GM23248 (cell line): ENCODE results near the gene DDAH1. TPM values are rescaled to one million over a fixed set of nuclear protein-coding genes. Genes with fewer than 3 reads are reported as not detected.

Experiments
- DNase-seq: peaks from one replicate; pipeline ENCODE4 v3.0.0-alpha.2; 2015
- H2AFZ ChIP-seq: fragments of 200-600 bp; sonication (generic); 2 replicates; pipeline ENCODE4 v1.6.1; 2016; ENCODE audit warnings: antibody characterized with exemption
- H3F3A ChIP-seq: fragments of 200-600 bp; sonication (generic); 2 replicates; pipeline ENCODE4 v1.6.1; 2016; ENCODE audit warnings: mild to moderate bottlenecking, antibody characterized with exemption, mixed run types; ENCODE audit not compliant: insufficient read depth
- H3K27ac ChIP-seq: fragments of 200-600 bp; sonication (generic); 2 replicates; pipeline ENCODE4 v1.5.1; 2016; ENCODE audit warnings: mild to moderate bottlenecking
- H3K27me3 ChIP-seq: fragments of 200-600 bp; sonication (generic); replicated peaks from 2 replicates; pipeline ENCODE4 v1.6.1; 2016; ENCODE audit warnings: mild to moderate bottlenecking; ENCODE audit not compliant: insufficient read depth
- H3K36me3 ChIP-seq: fragments of 200-600 bp; sonication (generic); 2 replicates; pipeline ENCODE4 v1.6.1; 2016; ENCODE audit warnings: low read depth, mild to moderate bottlenecking
- H3K4me1 ChIP-seq: fragments of 200-600 bp; sonication (generic); 2 replicates; pipeline ENCODE4 v1.6.1; 2016; ENCODE audit warnings: mild to moderate bottlenecking; ENCODE audit not compliant: insufficient read depth
- H3K4me2 ChIP-seq: fragments of 200-600 bp; sonication (generic); one replicate; pipeline ENCODE4 v1.6.1; 2016; ENCODE audit warnings: mild to moderate bottlenecking; ENCODE audit not compliant: unreplicated experiment
- H3K4me3 ChIP-seq: fragments of 200-600 bp; sonication (generic); 2 replicates; pipeline ENCODE4 v1.5.1; 2016; ENCODE audit warnings: mild to moderate bottlenecking
- H3K79me2 ChIP-seq: fragments of 200-600 bp; sonication (generic); 2 replicates; pipeline ENCODE4 v1.6.1; 2016; ENCODE audit warnings: mild to moderate bottlenecking; ENCODE audit not compliant: insufficient read depth
- H3K9ac ChIP-seq: fragments of 200-600 bp; sonication (generic); 2 replicates; pipeline ENCODE4 v1.6.1; 2016; ENCODE audit warnings: mild to moderate bottlenecking
- H3K9me2 ChIP-seq: fragments of 200-600 bp; sonication (generic); 2 replicates; pipeline ENCODE4 v1.6.1; 2016; ENCODE audit warnings: mixed run types, mild to moderate bottlenecking, moderate library complexity; ENCODE audit not compliant: insufficient read depth
- H3K9me3 ChIP-seq: fragments of 200-600 bp; sonication (generic); one replicate; pipeline ENCODE4 v1.6.1; 2017; ENCODE audit warnings: low read depth
- H4K20me1 ChIP-seq: fragments of 200-600 bp; sonication (generic); 2 replicates; pipeline ENCODE4 v1.6.0; 2016; ENCODE audit not compliant: insufficient read depth
- EZH2 ChIP-seq: fragments of 200-600 bp; sonication (generic); IDR thresholded peaks from 2 replicates; pipeline ENCODE4 v1.6.1; 2018; ENCODE audit warnings: antibody characterized with exemption, mild to moderate bottlenecking; ENCODE audit not compliant: insufficient read depth, poor library complexity, severe bottlenecking
- EZH2phosphoT487 ChIP-seq: fragments of 200-600 bp; sonication (generic); IDR thresholded peaks from 2 replicates; pipeline ENCODE4 v1.6.1; 2018; ENCODE audit warnings: antibody characterized with exemption, moderate library complexity, mild to moderate bottlenecking, low read depth; ENCODE audit not compliant: insufficient read depth
- WGBS, 2 experiments: methylation state at CpG; one replicate each; pipeline ENCODE4 v1.1.6; 2015 to 2017; ENCODE audit warnings: low lambda C conversion rate in 2 of 2, low coverage in 1 of 2; ENCODE audit errors: missing lambda C conversion rate in 2 of 2; 5-methylcytosine and 5-hydroxymethylcytosine counted together
- in situ Hi-C: fragments of 300-500 bp; cut with MboI; formaldehyde crosslinking; loops from 2 replicates; pipeline ENCODE4 v1.15.0; 2020
- polyA plus RNA-seq: library from polyadenylated mRNA; unstranded; fragments of >200 nt; fragmentation: Nextera tagmentation; extraction: Ambion mirVana; gene quantifications from 2 replicates; pipeline ENCODE4 v1.2.1, GENCODE V29; 2016
- total RNA-seq: library from RNA; depleted of rRNA; stranded (reverse); fragments of >200 nt; shearing (Covaris generic); gene quantifications from 2 replicates; pipeline ENCODE4 v1.2.3, GENCODE V29; 2014

The DDAH1 gene
- total and polyA plus RNA-seq, 2 experiments from 2014 or later, result 168 to 238 TPM

- Histone ChIP-seq H2AFZ (no peak overlapping the region; the same call in 1 of the 2 replicates), H3K4me3 (peak overlapping the region; percentile 0; the same call in 1 of the 2 replicates), H3K4me2 (peak overlapping the region; percentile 82), H3K9me3 (no peaks in the 10 kb centered on the region), H3K4me1 (peaks cover 54% of the 10 kb centered on the region), H3K27me3 (no peaks in the 10 kb centered on the region), H3K9ac (peak overlapping the region; percentile 78), H3K9me2 (no peaks in the 10 kb centered on the region), H3K27ac (peak overlapping the region; percentile 96), H3K79me2 (peaks cover 91% of the 10 kb centered on the region), H3K36me3 (peaks cover 7% of the 10 kb centered on the region), H3F3A (peaks cover 63% of the 10 kb centered on the region), H4K20me1 (no peaks in the 10 kb centered on the region)
- peak; percentile 33 for DNase-seq
- 26 to 28% methylated on average over 1 of the region's 1 CpG for WGBS, 2 experiments
- TF ChIP-seq EZH2, result no peak
- no peak for TF ChIP-seq EZH2phosphoT487
- in situ Hi-C loops, result no loop called here
Measured at GRCh38 chr1:85406081-85406480, 58.9 kb downstream of the DDAH1 start.

- Histone ChIP-seq H2AFZ (no peak overlapping the region), H3K79me2 (peaks cover 91% of the 10 kb centered on the region), H3K9ac (no peak overlapping the region), H3F3A (peaks cover 65% of the 10 kb centered on the region), H3K4me1 (peaks cover 55% of the 10 kb centered on the region), H3K27me3 (no peaks in the 10 kb centered on the region), H3K4me3 (no peak overlapping the region), H3K27ac (peak overlapping the region; percentile 96; the same call in 1 of the 2 replicates), H3K4me2 (no peak overlapping the region), H3K9me3 (no peaks in the 10 kb centered on the region), H3K36me3 (peaks cover 13% of the 10 kb centered on the region), H4K20me1 (no peaks in the 10 kb centered on the region), H3K9me2 (no peaks in the 10 kb centered on the region)
- in situ Hi-C loops, result no loop called here
- 87 to 89% methylated on average over 5 of the region's 5 CpGs for WGBS, 2 experiments
- DNase-seq, result no peak
- no peak for TF ChIP-seq EZH2phosphoT487
- no peak for TF ChIP-seq EZH2
Measured at GRCh38 chr1:85404408-85404807, 60.6 kb downstream of the DDAH1 start.

GRCh38 chr1:85398391-85399064, 66.4 kb downstream of the DDAH1 start:
- peak overlapping the region; percentile 37 for H3K4me2 ChIP-seq
- H3K36me3 ChIP-seq, result peaks cover 25% of the 10 kb centered on the region
- H3K27ac ChIP-seq, result peak overlapping the region; percentile 61
- in situ Hi-C loops, result no loop called here
- H3K79me2 ChIP-seq, result peaks cover 97% of the 10 kb centered on the region
- WGBS, 2 experiments, result 23 to 24% methylated on average over 6 of the region's 6 CpGs
- no peaks in the 10 kb centered on the region for H3K9me3 ChIP-seq
- no peak overlapping the region for H2AFZ ChIP-seq
- H3K9ac ChIP-seq, result peak overlapping the region; percentile 24
- peak; percentile 84 for DNase-seq
- no peaks in the 10 kb centered on the region for H4K20me1 ChIP-seq
- H3K9me2 ChIP-seq, result no peaks in the 10 kb centered on the region
- TF ChIP-seq EZH2phosphoT487, result no peak
- TF ChIP-seq EZH2, result no peak
- no peak overlapping the region for H3K4me3 ChIP-seq
- H3F3A ChIP-seq, result peaks cover 73% of the 10 kb centered on the region
- no peaks in the 10 kb centered on the region for H3K27me3 ChIP-seq
- H3K4me1 ChIP-seq, result peaks cover 64% of the 10 kb centered on the region

- in situ Hi-C loops, result no loop called here
- H3K9me2 ChIP-seq, result no peaks in the 10 kb centered on the region
- no peaks in the 10 kb centered on the region for H3K9me3 ChIP-seq
- H3K4me1 ChIP-seq, result peaks cover 65% of the 10 kb centered on the region
- peak overlapping the region; percentile 20 for H3K4me2 ChIP-seq
- H2AFZ ChIP-seq, result no peak overlapping the region
- H3K9ac ChIP-seq, result peak overlapping the region; percentile 24; the same call in 1 of the 2 replicates
- H3K27me3 ChIP-seq, result no peaks in the 10 kb centered on the region
- H3F3A ChIP-seq, result peaks cover 80% of the 10 kb centered on the region
- TF ChIP-seq EZH2 (no peak), EZH2phosphoT487 (no peak)
- peaks cover 98% of the 10 kb centered on the region for H3K79me2 ChIP-seq
- no peaks in the 10 kb centered on the region for H4K20me1 ChIP-seq
- peaks cover 30% of the 10 kb centered on the region for H3K36me3 ChIP-seq
- 57 to 60% methylated on average over 4 of the region's 4 CpGs for WGBS, 2 experiments
- DNase-seq, result no peak
- H3K4me3 ChIP-seq, result no peak overlapping the region
- peak overlapping the region; percentile 61 for H3K27ac ChIP-seq
Measured at GRCh38 chr1:85397490-85398032, 67.4 kb downstream of the DDAH1 start.
